ENCODE results near the gene NPHP4. TPM values are rescaled to one million over a fixed set of nuclear protein-coding genes. Genes with fewer than 3 reads are reported as not detected.
A peak's percentile ranks its signal among the peaks of the same experiment; 100 is the strongest.

Gene NPHP4
- total RNA-seq, 1 experiment from 2014 or later: 16.8 TPM

DNA sequence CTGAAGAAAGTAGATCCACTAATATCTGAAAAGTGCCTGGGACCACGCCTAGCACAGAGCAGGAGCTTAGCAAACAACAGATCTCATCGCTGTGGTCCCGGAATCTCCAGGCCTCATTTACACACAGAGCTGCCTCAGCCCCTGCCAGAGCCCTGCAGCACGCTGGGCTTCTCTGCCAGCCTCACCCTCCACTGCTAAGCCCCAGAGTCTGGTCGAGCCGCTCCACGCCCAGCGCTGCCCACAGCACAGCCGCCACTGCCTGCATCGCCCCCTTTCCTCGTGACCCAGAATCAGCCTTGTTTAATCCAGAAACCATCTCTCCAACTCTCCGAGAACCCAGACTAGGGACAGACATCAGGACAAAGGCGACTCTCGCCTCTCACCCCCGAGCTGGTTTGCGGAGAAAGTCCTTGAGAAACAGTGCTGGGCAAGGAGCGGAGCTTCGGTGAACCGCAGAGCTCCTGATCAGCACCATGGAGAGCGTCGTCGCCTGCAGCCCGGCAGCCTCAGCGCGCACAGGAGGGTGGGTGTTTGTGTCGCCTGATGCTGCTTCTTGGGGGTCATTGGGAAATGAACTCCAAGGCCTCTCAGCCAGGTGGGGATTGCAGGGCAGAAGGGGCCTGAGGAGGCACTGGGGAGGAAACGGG is 145.1 kb downstream of the NPHP4 start (continued):
- no peak for TF ChIP-seq AFF4 (CRISPR knock-in tag; IDR thresholded peaks at IDR 0.05; ENCODE audit: borderline replicate concordance)
- TF ChIP-seq ZBTB21 (CRISPR knock-in tag; IDR thresholded peaks at IDR 0.05; ENCODE audit: borderline replicate concordance): 0 out of 2 replicates have a peak, but pooled peaks have one; percentile 45
- no peak for TF ChIP-seq JAZF1 (CRISPR knock-in tag; IDR thresholded peaks at IDR 0.05)
- 0 out of 2 replicates have a peak, but pooled peaks have one; percentile 48 for TF ChIP-seq ELF4 (CRISPR knock-in tag; IDR thresholded peaks at IDR 0.05; ENCODE audit: low read depth)
- TF ChIP-seq CBFB (CRISPR knock-in tag; IDR thresholded peaks at IDR 0.05; ENCODE audit: low read depth): no peak
- TF ChIP-seq ATF6 (CRISPR knock-in tag; IDR thresholded peaks at IDR 0.05): no peak
- TF ChIP-seq NR3C1 (CRISPR knock-in tag; conservative IDR thresholded peaks at IDR 0.05; ENCODE audit: low read depth): no peak
- TF ChIP-seq ZNF671 (CRISPR knock-in tag; IDR thresholded peaks at IDR 0.05): no peak
- no peak for TF ChIP-seq PRDM15 (CRISPR knock-in tag; IDR thresholded peaks at IDR 0.05)
- TF ChIP-seq, protein P1, sequence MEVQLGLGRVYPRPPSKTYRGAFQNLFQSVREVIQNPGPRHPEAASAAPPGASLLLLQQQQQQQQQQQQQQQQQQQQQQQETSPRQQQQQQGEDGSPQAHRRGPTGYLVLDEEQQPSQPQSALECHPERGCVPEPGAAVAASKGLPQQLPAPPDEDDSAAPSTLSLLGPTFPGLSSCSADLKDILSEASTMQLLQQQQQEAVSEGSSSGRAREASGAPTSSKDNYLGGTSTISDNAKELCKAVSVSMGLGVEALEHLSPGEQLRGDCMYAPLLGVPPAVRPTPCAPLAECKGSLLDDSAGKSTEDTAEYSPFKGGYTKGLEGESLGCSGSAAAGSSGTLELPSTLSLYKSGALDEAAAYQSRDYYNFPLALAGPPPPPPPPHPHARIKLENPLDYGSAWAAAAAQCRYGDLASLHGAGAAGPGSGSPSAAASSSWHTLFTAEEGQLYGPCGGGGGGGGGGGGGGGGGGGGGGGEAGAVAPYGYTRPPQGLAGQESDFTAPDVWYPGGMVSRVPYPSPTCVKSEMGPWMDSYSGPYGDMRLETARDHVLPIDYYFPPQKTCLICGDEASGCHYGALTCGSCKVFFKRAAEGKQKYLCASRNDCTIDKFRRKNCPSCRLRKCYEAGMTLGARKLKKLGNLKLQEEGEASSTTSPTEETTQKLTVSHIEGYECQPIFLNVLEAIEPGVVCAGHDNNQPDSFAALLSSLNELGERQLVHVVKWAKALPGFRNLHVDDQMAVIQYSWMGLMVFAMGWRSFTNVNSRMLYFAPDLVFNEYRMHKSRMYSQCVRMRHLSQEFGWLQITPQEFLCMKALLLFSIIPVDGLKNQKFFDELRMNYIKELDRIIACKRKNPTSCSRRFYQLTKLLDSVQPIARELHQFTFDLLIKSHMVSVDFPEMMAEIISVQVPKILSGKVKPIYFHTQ (CRISPR knock-in tag; IDR thresholded peaks at IDR 0.05): no peak
- TF ChIP-seq MXD4 (CRISPR knock-in tag; IDR thresholded peaks at IDR 0.05; ENCODE audit: borderline replicate concordance): no peak
- no peak for TF ChIP-seq NFATC4 (CRISPR knock-in tag; IDR thresholded peaks at IDR 0.05)
- TF ChIP-seq SMAD3 (CRISPR knock-in tag; IDR thresholded peaks at IDR 0.05; ENCODE audit: borderline replicate concordance): peak; percentile 75; the same call in 1 of the 2 replicates
- TF ChIP-seq PRRX2 (CRISPR knock-in tag; IDR thresholded peaks at IDR 0.05): no peak
- 0 out of 2 replicates have a peak, but pooled peaks have one; percentile 54 for TF ChIP-seq ATF1 (CRISPR knock-in tag; IDR thresholded peaks at IDR 0.05)
- TF ChIP-seq TCF7 (CRISPR knock-in tag; IDR thresholded peaks at IDR 0.05; ENCODE audit: low read depth): no peak; the same call in 1 of the 2 replicates
- TF ChIP-seq, protein P2, sequence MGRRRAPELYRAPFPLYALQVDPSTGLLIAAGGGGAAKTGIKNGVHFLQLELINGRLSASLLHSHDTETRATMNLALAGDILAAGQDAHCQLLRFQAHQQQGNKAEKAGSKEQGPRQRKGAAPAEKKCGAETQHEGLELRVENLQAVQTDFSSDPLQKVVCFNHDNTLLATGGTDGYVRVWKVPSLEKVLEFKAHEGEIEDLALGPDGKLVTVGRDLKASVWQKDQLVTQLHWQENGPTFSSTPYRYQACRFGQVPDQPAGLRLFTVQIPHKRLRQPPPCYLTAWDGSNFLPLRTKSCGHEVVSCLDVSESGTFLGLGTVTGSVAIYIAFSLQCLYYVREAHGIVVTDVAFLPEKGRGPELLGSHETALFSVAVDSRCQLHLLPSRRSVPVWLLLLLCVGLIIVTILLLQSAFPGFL (CRISPR knock-in tag; IDR thresholded peaks at IDR 0.05; ENCODE audit: borderline replicate concordance): no peak
- no peak for TF ChIP-seq ZNF121 (CRISPR knock-in tag; IDR thresholded peaks at IDR 0.05)
- TF ChIP-seq, protein P3, sequence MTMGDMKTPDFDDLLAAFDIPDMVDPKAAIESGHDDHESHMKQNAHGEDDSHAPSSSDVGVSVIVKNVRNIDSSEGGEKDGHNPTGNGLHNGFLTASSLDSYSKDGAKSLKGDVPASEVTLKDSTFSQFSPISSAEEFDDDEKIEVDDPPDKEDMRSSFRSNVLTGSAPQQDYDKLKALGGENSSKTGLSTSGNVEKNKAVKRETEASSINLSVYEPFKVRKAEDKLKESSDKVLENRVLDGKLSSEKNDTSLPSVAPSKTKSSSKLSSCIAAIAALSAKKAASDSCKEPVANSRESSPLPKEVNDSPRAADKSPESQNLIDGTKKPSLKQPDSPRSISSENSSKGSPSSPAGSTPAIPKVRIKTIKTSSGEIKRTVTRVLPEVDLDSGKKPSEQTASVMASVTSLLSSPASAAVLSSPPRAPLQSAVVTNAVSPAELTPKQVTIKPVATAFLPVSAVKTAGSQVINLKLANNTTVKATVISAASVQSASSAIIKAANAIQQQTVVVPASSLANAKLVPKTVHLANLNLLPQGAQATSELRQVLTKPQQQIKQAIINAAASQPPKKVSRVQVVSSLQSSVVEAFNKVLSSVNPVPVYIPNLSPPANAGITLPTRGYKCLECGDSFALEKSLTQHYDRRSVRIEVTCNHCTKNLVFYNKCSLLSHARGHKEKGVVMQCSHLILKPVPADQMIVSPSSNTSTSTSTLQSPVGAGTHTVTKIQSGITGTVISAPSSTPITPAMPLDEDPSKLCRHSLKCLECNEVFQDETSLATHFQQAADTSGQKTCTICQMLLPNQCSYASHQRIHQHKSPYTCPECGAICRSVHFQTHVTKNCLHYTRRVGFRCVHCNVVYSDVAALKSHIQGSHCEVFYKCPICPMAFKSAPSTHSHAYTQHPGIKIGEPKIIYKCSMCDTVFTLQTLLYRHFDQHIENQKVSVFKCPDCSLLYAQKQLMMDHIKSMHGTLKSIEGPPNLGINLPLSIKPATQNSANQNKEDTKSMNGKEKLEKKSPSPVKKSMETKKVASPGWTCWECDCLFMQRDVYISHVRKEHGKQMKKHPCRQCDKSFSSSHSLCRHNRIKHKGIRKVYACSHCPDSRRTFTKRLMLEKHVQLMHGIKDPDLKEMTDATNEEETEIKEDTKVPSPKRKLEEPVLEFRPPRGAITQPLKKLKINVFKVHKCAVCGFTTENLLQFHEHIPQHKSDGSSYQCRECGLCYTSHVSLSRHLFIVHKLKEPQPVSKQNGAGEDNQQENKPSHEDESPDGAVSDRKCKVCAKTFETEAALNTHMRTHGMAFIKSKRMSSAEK (CRISPR knock-in tag; IDR thresholded peaks at IDR 0.05; ENCODE audit: borderline replicate concordance): no peak
- 0 out of 2 replicates have a peak, but pooled peaks have one; percentile 39 for TF ChIP-seq MAX (CRISPR knock-in tag; IDR thresholded peaks at IDR 0.05)
